Adipocyte (in vitro differentiated cells): ENCODE data around the gene EGLN2.

Source experiments
- DNase-seq: peaks from one replicate; pipeline ENCODE4 v3.0.0-alpha.2; 2015; ENCODE audit warnings: low read depth
- H3K27me3 ChIP-seq: replicated peaks from 2 replicates; pipeline ENCODE4 v1.7.0; 2013; ENCODE audit warnings: mild to moderate bottlenecking, low read length, moderate library complexity; ENCODE audit not compliant: control insufficient read depth, insufficient read depth
- H3K36me3 ChIP-seq: 2 replicates; pipeline ENCODE4 v1.7.0; 2013; ENCODE audit warnings: low read length, mild to moderate bottlenecking, moderate library complexity; ENCODE audit not compliant: control insufficient read depth, insufficient read depth, severe bottlenecking
- H3K4me1 ChIP-seq: 2 replicates; pipeline ENCODE4 v1.7.0; 2013; ENCODE audit warnings: mild to moderate bottlenecking, low read length, moderate library complexity; ENCODE audit not compliant: control insufficient read depth, insufficient read depth
- H3K4me3 ChIP-seq: 2 replicates; pipeline ENCODE4 v1.7.0; 2013; ENCODE audit warnings: mild to moderate bottlenecking, low read length, moderate library complexity
- H3K9ac ChIP-seq: 2 replicates; pipeline ENCODE4 v1.7.0; 2013; ENCODE audit warnings: mild to moderate bottlenecking, low read length, moderate library complexity
- H3K9me3 ChIP-seq: 2 replicates; pipeline ENCODE4 v1.7.0; 2013; ENCODE audit warnings: mild to moderate bottlenecking, low read length, moderate library complexity; ENCODE audit not compliant: control insufficient read depth

The EGLN2 gene

DNA sequence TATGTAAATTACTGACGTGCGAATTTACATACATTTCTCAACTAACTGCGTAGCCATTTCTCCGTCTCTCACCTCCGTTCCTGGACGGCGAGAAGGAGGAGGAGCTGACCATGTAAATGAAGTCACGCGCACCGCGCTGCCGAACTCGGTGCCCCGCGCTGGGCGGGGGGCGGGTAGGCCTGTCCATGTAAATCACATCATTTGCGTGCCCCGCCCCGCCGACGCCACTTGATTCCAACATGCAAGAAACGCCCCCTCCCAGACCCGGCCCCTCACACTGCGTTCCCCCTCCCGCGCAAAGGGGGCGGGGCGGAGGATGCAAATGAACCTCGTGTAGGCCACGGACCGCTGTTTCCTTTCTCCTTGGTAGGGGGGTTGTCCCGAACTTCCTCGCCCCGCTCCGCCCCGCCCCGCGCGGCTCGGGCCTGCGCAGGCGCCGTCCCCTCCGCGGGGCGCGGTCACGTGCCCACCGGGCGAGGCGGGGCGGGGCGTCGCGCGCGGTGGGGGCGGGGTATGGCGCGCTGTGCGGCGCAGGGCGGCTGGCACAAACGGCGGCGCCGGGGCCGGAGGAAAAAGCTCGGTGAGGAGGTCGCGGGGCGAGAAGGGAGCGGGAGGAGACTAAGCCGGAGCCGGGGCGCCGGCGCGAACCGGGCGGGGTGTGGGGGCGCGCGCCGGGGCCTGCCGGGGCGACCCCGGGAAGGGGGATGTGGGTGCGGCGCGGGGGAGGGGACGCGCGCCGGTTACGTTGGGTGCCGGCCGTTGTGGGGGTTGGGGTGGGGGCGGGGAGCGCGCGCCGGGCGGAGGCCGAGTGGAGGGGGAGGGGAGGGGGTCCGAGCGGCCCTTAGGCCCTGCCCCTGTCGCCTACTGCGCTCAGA is at the start of gene EGLN2:
TSS of gene EGLN2 (plus strand) at position 509 of the 875 bp plus-strand sequence. CDS start 1,382 bp downstream, outside the sequence.
- Histone ChIP-seq H3K9me3 (no peaks in the 10 kb centered on the region), H3K4me1 (peaks cover 42% of the 10 kb centered on the region), H3K36me3 (peaks cover 22% of the 10 kb centered on the region), H3K4me3 (peak within 1 kb of the TSS; percentile 96), H3K9ac (peak within 1 kb of the TSS; percentile 94), H3K27me3 (no peaks in the 10 kb centered on the region)
- peak; percentile 100 for DNase-seq

DNA sequence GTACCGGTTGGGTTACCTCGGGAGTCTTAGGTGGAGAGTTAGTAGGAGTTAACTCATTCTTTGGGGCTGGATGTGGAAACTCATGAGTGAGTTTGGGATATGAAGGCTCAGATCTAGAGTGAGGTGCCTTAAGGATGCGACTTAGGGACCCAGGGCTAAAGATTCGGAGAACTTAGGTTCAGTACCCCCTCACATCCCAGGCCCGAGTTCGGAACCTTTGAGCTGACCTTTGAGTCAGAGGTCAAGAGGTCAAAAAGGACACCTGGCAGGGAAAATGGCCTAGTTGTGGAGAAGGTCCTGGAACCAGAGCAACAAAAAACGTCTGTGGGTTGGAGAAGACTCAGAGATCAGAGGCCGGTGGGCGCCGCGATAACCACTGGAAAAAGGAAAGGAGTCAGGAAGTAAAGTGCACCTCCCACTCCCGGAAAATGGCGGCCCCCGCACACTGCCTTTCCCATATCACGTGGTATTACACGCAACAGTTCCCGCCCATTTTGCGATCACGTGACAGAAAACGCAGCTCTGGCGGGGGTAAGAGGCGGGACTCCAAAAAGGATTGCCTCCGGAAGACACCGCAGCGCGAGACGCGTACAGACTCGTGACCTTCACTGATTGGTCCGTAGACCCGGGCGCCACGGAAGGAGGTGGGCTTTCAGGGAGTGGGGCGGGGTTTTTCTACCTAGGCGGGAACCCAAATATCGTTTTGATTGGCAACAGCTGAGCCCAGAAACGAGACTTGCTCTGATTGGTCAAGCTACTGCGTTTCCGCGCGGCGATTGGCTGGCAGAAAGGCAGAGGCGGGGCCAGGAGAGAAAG is 48.7 kb upstream of the EGLN2 start, which contains the start of gene ACTMAP:
TSS of gene ACTMAP (minus strand) at position 420 of the 816 bp plus-strand sequence. CDS start 674 bp downstream, outside the sequence.
- Histone ChIP-seq H3K36me3 (no peaks in the 10 kb centered on the region), H3K4me3 (peak within 1 kb of the TSS; percentile 95), H3K9me3 (no peaks in the 10 kb centered on the region), H3K4me1 (peaks cover 37% of the 10 kb centered on the region), H3K27me3 (no peaks in the 10 kb centered on the region), H3K9ac (peak within 1 kb of the TSS; percentile 98)
- peak; percentile 100 for DNase-seq

DNA sequence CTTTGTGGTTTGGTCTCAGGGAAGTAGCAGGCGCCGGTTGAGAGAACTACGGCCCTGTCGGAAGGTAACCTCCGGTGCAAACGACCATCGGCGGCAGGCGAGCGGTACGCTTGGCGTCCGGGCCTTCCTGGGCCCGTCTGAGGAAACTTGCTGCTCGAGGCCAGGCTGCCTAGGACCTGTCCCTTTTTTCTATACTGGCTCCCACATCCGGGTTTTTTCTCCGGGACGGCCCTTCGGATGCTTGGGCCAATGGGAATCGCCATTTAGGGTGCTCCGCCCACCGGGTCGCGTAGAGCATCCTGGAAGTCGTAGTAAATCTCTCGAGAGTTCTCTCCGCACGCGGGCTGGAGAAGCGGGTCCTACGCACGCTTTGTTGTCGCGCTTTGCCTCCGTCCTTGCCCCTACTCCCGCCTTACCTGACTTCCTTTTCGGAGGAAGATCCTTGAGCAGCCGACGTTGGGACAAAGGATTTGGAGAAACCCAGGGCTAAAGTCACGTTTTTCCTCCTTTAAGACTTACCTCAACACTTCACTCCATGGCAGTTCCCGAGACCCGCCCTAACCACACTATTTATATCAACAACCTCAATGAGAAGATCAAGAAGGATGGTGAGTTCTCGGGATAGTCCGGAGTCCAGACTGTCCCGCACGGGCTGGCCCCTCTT is 48.0 kb upstream of the EGLN2 start, which contains the start of gene SNRPA:
TSS of gene SNRPA (plus strand) at position 330 of the 664 bp plus-strand sequence. CDS start at position 536, 206 bp downstream.
- peaks cover 3% of the 10 kb centered on the region for H3K36me3 ChIP-seq
- peak within 1 kb of the TSS; percentile 98 for H3K9ac ChIP-seq
- peak within 1 kb of the TSS; percentile 95 for H3K4me3 ChIP-seq
- peak; percentile 99 for DNase-seq
- no peaks in the 10 kb centered on the region for H3K9me3 ChIP-seq
- no peaks in the 10 kb centered on the region for H3K27me3 ChIP-seq
- H3K4me1 ChIP-seq: peaks cover 33% of the 10 kb centered on the region

DNA sequence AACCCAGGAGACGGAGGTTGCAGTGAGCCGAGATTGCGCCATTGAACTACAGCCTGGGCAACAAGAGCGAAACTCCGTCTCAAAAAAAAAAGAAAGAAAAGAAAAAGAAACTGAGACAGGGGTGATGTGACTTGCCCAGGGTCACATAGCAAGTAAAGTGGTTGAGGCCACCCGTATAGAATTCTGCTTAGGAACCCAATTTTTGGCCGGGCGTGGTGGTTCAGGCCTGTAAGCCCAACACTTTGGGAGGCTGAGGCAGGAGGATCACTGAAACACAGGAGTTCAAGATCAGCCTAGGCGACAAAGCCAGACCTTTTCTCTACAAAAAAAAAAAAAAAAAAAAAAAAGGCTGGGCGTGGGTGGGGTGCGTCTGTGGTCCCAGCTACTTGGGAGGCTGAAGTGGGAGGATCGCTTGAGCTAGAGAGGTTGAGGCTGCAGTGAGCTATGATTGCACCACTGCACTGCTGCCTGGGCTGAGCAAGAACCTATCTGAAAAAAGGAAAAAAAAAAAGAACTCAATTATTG is 46.7 kb upstream of the EGLN2 start:
- Histone ChIP-seq H3K4me1 (peaks cover 38% of the 10 kb centered on the region), H3K4me3 (peak overlapping the region; percentile 95), H3K27me3 (no peaks in the 10 kb centered on the region), H3K9ac (peak overlapping the region; percentile 98), H3K9me3 (no peaks in the 10 kb centered on the region), H3K36me3 (peaks cover 14% of the 10 kb centered on the region)
- DNase-seq: no peak

DNA sequence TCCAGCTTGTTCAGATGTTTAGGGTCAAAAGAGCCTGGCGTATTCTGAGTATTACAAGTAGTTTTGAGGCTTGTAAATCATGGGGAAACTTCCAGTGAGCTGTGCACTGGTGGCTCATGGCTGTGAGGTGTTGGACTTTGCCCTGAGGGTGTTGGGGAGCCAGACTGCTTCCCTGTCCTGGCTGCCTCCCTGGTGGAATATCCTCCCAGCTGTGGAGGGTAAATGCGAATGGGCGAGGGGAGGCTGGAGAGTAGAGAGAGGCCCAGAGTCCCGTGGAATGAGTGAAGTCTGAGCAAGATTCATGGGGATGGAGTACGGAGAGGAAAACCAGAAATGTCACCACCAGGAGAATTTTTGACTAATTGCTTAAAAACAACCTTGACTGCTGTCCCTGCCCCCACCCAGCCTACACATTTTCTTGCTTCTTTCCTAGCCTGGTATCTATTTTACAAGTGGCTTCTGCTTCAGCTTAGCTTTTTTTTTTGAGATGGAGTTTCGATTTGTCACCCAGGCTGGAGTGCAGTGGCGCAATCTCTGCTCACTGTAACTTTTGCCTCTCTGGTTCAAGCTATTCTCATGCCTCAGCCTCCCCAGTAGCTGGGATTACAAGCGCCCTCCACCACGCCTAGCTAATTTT is 44.3 kb upstream of the EGLN2 start:
- Histone ChIP-seq H3K4me1 (peaks cover 25% of the 10 kb centered on the region), H3K9ac (peak overlapping the region; percentile 24), H3K27me3 (no peaks in the 10 kb centered on the region), H3K9me3 (no peaks in the 10 kb centered on the region), H3K4me3 (no peak overlapping the region), H3K36me3 (peaks cover 32% of the 10 kb centered on the region)
- no peak for DNase-seq

DNA sequence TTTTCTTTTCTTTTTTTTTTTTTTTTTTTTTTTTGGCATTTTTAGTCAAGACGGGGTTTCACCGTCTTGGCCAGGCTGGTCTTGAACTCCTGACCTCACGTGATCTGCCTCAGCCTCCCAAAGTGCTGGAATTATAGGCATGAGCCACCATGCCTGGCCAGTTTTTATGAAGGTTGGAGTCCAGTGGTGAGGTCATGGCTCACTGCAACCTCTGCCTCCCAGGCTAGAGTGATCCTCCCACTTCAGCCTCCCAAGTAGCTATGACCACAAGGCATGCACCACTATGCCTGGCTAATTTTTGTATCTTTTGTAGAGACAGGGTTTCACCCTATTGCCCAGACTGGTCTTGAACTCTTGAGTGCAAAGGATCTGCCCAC is 43.8 kb upstream of the EGLN2 start:
- Histone ChIP-seq H3K4me1 (peaks cover 21% of the 10 kb centered on the region), H3K9me3 (no peaks in the 10 kb centered on the region), H3K27me3 (no peaks in the 10 kb centered on the region), H3K36me3 (peaks cover 37% of the 10 kb centered on the region), H3K4me3 (no peak overlapping the region), H3K9ac (no peak overlapping the region)
- DNase-seq: no peak

DNA sequence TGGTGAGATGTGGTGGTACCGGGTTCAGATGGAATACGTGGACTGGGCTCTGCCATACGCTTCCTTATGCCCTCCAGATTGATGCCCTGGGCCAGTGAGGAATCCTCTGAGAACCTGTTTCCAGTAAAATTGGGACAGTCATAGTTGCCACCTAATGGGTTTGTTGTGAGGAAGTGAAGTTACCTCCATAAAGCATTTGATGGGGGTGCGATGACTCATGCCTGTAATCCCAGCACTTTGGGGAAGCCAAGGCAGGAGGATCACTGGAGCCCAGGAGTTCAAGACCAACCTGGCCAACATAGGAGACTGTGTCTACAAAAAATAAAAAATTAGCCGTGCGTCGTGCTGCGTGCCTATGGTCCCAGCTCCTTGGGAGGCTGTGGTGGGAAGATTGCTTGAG is 43.2 kb upstream of the EGLN2 start:
- H3K4me3 ChIP-seq: no peak overlapping the region
- DNase-seq: no peak
- H3K9me3 ChIP-seq: no peaks in the 10 kb centered on the region
- no peaks in the 10 kb centered on the region for H3K27me3 ChIP-seq
- H3K36me3 ChIP-seq: peaks cover 43% of the 10 kb centered on the region
- H3K4me1 ChIP-seq: peaks cover 21% of the 10 kb centered on the region
- no peak overlapping the region for H3K9ac ChIP-seq

DNA sequence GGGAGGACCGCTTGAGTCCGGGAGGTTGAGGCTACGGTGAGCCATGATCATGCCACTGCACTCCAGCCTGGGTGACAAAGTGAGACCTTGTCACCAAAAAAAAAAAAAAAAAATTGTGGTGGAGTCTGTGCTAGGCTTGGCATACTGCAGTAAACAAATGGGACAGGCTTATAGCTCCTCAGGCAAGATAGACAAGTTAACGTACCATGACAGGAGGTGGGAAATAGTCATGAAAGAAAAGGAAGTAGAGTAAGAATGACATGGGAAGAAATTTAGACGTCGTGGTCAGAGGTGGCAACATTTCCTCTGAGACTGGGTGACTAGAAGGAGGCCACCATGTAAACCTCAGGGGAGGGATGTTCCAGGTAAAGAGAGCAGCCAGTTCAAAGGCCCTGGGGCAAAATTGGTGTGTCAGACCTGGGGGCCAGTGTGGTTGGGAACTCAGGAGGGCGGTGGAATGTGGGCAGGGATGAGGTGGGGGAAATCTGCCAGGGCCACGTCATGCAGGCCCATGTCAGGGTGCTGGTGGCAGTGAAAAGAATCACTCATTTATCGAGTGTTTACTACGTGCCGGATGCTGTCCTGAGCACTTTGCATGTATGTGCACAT is 42.4 kb upstream of the EGLN2 start:
- Histone ChIP-seq H3K4me3 (no peak overlapping the region), H3K36me3 (peaks cover 51% of the 10 kb centered on the region), H3K27me3 (no peaks in the 10 kb centered on the region), H3K9ac (no peak overlapping the region), H3K4me1 (peaks cover 21% of the 10 kb centered on the region), H3K9me3 (no peaks in the 10 kb centered on the region)
- DNase-seq: no peak

DNA sequence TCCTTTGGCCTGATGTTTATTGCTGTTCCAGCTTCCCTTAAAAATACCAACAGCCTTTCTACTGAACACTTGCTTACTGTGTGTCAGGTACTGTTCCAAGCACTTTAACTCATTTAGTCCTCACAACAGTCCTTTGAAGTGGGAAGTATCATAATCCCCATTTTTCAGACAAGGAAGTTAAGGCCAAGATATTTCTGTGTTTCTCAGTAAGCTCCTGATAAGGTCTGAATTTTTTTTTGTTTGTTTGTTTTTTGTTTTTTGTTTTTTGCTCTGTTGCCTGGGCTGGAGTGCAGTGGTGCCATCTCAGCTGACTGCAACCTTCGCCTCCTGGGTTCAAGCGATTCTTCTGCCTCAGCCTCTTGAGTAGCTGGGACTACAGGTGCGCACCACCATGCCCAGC is 40.5 kb upstream of the EGLN2 start:
- H3K4me3 ChIP-seq: no peak overlapping the region
- H3K4me1 ChIP-seq: peaks cover 18% of the 10 kb centered on the region
- no peak for DNase-seq
- no peaks in the 10 kb centered on the region for H3K9me3 ChIP-seq
- H3K9ac ChIP-seq: no peak overlapping the region
- H3K27me3 ChIP-seq: no peaks in the 10 kb centered on the region
- peaks cover 70% of the 10 kb centered on the region for H3K36me3 ChIP-seq

DNA sequence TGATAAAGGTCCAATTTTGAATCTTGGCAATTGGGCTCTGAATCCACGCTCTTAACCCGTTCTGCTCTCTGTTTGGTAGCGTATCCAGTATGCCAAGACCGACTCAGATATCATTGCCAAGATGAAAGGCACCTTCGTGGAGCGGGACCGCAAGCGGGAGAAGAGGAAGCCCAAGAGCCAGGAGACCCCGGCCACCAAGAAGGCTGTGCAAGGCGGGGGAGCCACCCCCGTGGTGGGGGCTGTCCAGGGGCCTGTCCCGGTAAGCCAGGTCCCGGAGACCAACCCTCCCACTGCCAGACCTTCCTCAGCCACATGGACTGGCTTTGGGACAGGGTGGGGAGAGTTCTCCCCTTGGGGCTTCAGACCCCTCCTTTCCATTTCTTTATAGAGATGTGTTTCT is 39.6 kb upstream of the EGLN2 start:
- no peak for DNase-seq
- Histone ChIP-seq H3K9ac (no peak overlapping the region), H3K4me3 (no peak overlapping the region), H3K36me3 (peaks cover 78% of the 10 kb centered on the region), H3K9me3 (no peaks in the 10 kb centered on the region), H3K4me1 (peaks cover 16% of the 10 kb centered on the region), H3K27me3 (no peaks in the 10 kb centered on the region)
